Measurements from ENCODE around the gene PHLDB1.

DNA sequence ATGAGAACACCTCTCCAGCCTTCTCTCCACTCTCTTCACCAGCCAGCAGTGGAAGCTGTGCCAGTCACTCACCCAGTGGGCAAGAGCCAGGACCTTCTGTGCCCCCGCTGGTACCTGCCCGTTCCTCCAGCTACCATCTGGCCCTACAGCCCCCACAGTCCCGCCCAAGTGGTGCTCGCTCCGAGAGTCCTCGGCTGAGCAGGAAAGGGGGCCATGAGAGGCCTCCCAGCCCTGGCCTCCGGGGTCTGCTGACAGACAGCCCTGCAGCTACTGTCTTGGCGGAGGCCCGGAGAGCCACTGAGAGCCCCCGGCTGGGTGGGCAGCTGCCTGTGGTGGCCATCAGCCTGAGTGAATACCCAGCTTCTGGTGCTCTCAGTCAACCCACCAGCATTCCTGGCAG, 20.2 kb downstream of the PHLDB1 start:
- TF ChIP-seq ARNT (IDR thresholded peaks at IDR 0.05), result no peak
- TF ChIP-seq TARDBP (IDR thresholded peaks at IDR 0.05), result no peak
- no peak for TF ChIP-seq FOXM1 (IDR thresholded peaks at IDR 0.05; ENCODE audit: borderline replicate concordance)
